ENCODE measurements around the gene COL25A1. TPM values are rescaled to one million over a fixed set of nuclear protein-coding genes. Genes with fewer than 3 reads are reported as not detected.

The COL25A1 gene
- total RNA-seq, 1 donor from 2014 or later: 3.9 TPM

GRCh38 chr4:109218288-109218687, 84.2 kb downstream of the COL25A1 start:
- no peak for TF ChIP-seq CTCF (IDR thresholded peaks at IDR 0.05; ENCODE audit: unreplicated experiment)
- Mint-ChIP-seq H3K9me3 (ENCODE audit: low read depth) (no peaks in the 10 kb centered on the region), H3K4me3 (ENCODE audit: low read depth) (no peak overlapping the region), H3K27me3 (no peaks in the 10 kb centered on the region), H3K36me3 (ENCODE audit: insufficient read depth) (no peaks in the 10 kb centered on the region), H3K27ac (no peak overlapping the region), H3K4me1 (ENCODE audit: low read depth) (no peaks in the 10 kb centered on the region)
- DNase-seq (ENCODE audit: low spot score, unreplicated experiment): no peak

- TF ChIP-seq CTCF (IDR thresholded peaks at IDR 0.05; ENCODE audit: unreplicated experiment): no peak
- no peaks in the 10 kb centered on the region for H3K9me3 Mint-ChIP-seq (ENCODE audit: low read depth)
- H3K36me3 Mint-ChIP-seq (ENCODE audit: insufficient read depth): no peaks in the 10 kb centered on the region
- H3K27me3 Mint-ChIP-seq: no peaks in the 10 kb centered on the region
- no peak for DNase-seq (ENCODE audit: low spot score, unreplicated experiment)
- H3K4me3 Mint-ChIP-seq (ENCODE audit: low read depth): no peak overlapping the region
- H3K27ac Mint-ChIP-seq: no peak overlapping the region
- no peaks in the 10 kb centered on the region for H3K4me1 Mint-ChIP-seq (ENCODE audit: low read depth)
Observed at GRCh38 chr4:109216085-109216696, 86.3 kb downstream of the COL25A1 start.

GRCh38 chr4:109215506-109215905, 87.0 kb downstream of the COL25A1 start:
- no peak overlapping the region for H3K27ac Mint-ChIP-seq
- no peaks in the 10 kb centered on the region for H3K9me3 Mint-ChIP-seq (ENCODE audit: low read depth)
- H3K27me3 Mint-ChIP-seq: no peaks in the 10 kb centered on the region
- no peak overlapping the region for H3K4me3 Mint-ChIP-seq (ENCODE audit: low read depth)
- H3K36me3 Mint-ChIP-seq (ENCODE audit: insufficient read depth): no peaks in the 10 kb centered on the region
- DNase-seq (ENCODE audit: low spot score, unreplicated experiment): no peak
- no peak for TF ChIP-seq CTCF (IDR thresholded peaks at IDR 0.05; ENCODE audit: unreplicated experiment)
- H3K4me1 Mint-ChIP-seq (ENCODE audit: low read depth): no peaks in the 10 kb centered on the region

GRCh38 chr4:109214622-109215301, 87.7 kb downstream of the COL25A1 start:
- no peaks in the 10 kb centered on the region for H3K27me3 Mint-ChIP-seq
- TF ChIP-seq CTCF (IDR thresholded peaks at IDR 0.05; ENCODE audit: unreplicated experiment): no peak
- no peaks in the 10 kb centered on the region for H3K4me1 Mint-ChIP-seq (ENCODE audit: low read depth)
- H3K9me3 Mint-ChIP-seq (ENCODE audit: low read depth): no peaks in the 10 kb centered on the region
- no peak overlapping the region for H3K4me3 Mint-ChIP-seq (ENCODE audit: low read depth)
- DNase-seq (ENCODE audit: low spot score, unreplicated experiment): no peak
- no peaks in the 10 kb centered on the region for H3K36me3 Mint-ChIP-seq (ENCODE audit: insufficient read depth)
- no peak overlapping the region for H3K27ac Mint-ChIP-seq

GRCh38 chr4:109213056-109213455, 89.4 kb downstream of the COL25A1 start:
- DNase-seq (ENCODE audit: low spot score, unreplicated experiment): no peak
- no peak for TF ChIP-seq CTCF (IDR thresholded peaks at IDR 0.05; ENCODE audit: unreplicated experiment)
- H3K9me3 Mint-ChIP-seq (ENCODE audit: low read depth): no peaks in the 10 kb centered on the region
- no peaks in the 10 kb centered on the region for H3K27me3 Mint-ChIP-seq
- no peaks in the 10 kb centered on the region for H3K4me1 Mint-ChIP-seq (ENCODE audit: low read depth)
- no peak overlapping the region for H3K4me3 Mint-ChIP-seq (ENCODE audit: low read depth)
- H3K36me3 Mint-ChIP-seq (ENCODE audit: insufficient read depth): no peaks in the 10 kb centered on the region
- no peak overlapping the region for H3K27ac Mint-ChIP-seq
